RWPE1 (cell line): ENCODE measurements around the gene ITGA6.

Experiments
- CTCF ChIA-PET: fragments of 350-600 bp; sonication (Branson Sonifier 250); formaldehyde crosslinking; extraction: SDS; loops from one replicate; lab custom pipeline; 2021; lab: Yijun Ruan, JAX
- POLR2A ChIA-PET: fragments of 400-600 bp; formaldehyde crosslinking; extraction: SDS; loops from one replicate; lab custom pipeline; 2020; ENCODE audit warnings: antibody characterized with exemption; ENCODE audit not compliant: low non-redundant PET; lab: Yijun Ruan, JAX
- DNase-seq: peaks from one replicate; pipeline ENCODE4 v3.0.0; 2012; ENCODE audit warnings: low spot score
- H3K27ac ChIP-seq: fragments of 450-650 bp; 2 replicates; pipeline ENCODE4 v1.5.1; 2017
- CTCF ChIP-seq: fragments of 450-650 bp; conservative IDR thresholded peaks from 2 replicates; pipeline ENCODE4 v1.5.1; 2017; ENCODE audit warnings: low read depth, mild to moderate bottlenecking

The ITGA6 gene

DNA sequence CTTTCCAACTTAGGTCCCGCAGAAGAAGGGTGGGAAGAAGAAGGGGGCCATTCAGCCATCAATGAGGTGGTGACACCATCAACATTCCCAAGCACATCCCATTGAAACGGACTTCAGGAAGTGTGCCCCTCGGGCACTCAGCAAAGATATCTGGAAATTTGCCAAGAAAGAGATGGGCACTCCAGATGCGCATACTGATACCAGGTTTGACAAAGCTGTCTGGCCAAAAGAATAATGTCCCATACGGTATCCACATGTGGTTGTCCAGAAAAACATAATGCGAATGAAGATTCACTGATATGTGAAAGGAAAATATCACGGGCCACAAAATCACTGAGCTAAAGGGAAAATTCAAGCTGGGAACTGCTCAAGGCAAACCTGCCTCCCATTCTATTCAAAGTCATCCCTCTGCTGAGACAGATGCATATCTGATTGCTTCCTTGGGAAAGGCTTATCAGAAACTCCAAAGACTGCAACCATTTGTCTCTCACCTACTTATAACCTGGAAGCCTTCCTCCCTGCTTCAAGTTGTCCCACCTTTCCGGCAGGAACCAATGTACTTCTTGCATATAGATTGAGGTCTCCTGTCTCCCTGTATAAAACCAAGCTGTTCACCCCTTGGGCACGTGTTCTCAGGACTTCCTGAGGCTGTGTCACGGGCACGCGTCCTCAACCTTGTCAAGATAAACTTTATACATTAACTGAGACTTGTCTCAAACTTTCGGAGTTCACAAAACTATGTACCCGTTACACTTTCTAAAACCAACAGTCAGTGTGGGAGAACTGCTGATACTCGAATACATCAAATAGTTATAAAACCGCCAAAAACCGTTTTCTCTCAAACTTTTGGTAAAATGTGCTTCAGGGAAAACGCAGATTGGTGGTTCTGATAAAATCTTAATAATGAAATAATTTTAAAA lies 127.2 kb downstream of the ITGA6 start:
- no peak for TF ChIP-seq CTCF
- H3K27ac ChIP-seq: peak overlapping the region; percentile 97
- no peak for DNase-seq
- ChIA-PET CTCF (interaction anchor here (0.6 kb wide), 2 partner anchors 64 to 213 kb away, joined by 6 to 11 read pairs; no protein-coding TSS in a partner anchor), POLR2A (interaction anchor here (0.6 kb wide), 1 partner anchor 412 kb away, joined by 10 read pairs; no protein-coding TSS in a partner anchor)

DNA sequence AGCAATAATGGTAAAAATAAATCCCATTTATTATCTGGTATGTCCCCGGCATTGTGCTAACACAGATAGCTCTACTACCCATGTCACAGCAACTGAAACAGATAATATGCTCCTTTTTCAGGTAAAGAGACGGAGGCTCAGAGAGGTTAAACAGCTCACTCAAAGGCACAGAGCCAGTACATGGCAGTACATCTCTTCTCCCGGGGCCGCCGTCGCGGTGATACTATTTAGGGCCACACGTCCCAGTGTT lies 127.8 kb downstream of the ITGA6 start:
- DNase-seq: no peak
- peak overlapping the region; percentile 97 for H3K27ac ChIP-seq
- CTCF ChIA-PET: interaction anchor here (0.5 kb wide), 1 partner anchor 441 kb away, joined by 3 read pairs; no protein-coding TSS in a partner anchor
- TF ChIP-seq CTCF: no peak
- POLR2A ChIA-PET: interaction anchor here (0.6 kb wide), 1 partner anchor 413 kb away, joined by 10 read pairs; no protein-coding TSS in a partner anchor
